Muscle layer of colon (tissue), 2 donors: Measurements from ENCODE around the gene TINAGL1.
A peak's percentile ranks its signal among the peaks of the same experiment; 100 is the strongest.

ENCODE experiments used
- H3K27ac ChIP-seq: one replicate; pipeline ENCODE4 v1.7.0; 2013; ENCODE audit warnings: low read depth, mild to moderate bottlenecking, low read length, moderate library complexity
- H3K27me3 ChIP-seq, 2 donors: one replicate each; pipeline ENCODE4 v1.7.0; 2013; ENCODE audit warnings: low read length in 2 of 2, mild to moderate bottlenecking in 2 of 2; ENCODE audit not compliant: insufficient read depth in 2 of 2, control insufficient read depth in 1 of 2
- H3K36me3 ChIP-seq: one replicate; pipeline ENCODE4 v1.7.0; 2013; ENCODE audit warnings: mild to moderate bottlenecking, low read length; ENCODE audit not compliant: insufficient read depth
- H3K4me1 ChIP-seq: one replicate; pipeline ENCODE4 v1.7.0; 2013; ENCODE audit warnings: mild to moderate bottlenecking, low read length; ENCODE audit not compliant: insufficient read depth
- H3K4me3 ChIP-seq, 2 donors: one replicate each; pipeline ENCODE4 v1.7.0; 2013; ENCODE audit warnings: low read length in 2 of 2, low read depth in 1 of 2, mild to moderate bottlenecking in 1 of 2, moderate library complexity in 1 of 2
- H3K9ac ChIP-seq: one replicate; pipeline ENCODE4 v1.7.0; 2013; ENCODE audit warnings: low read length
- H3K9me3 ChIP-seq: one replicate; pipeline ENCODE4 v1.7.0; 2013; ENCODE audit warnings: mild to moderate bottlenecking, low read length
- donor health status: abdominal sarcoma.
- donor health status: Adenocarcinoma of cecum.

TINAGL1 gene

GRCh38 chr1:31627930-31628559, 51.7 kb downstream of the TINAGL1 start:
- Histone ChIP-seq H3K27ac (peak overlapping the region; percentile 14), H3K9me3 (no peaks in the 10 kb centered on the region), H3K36me3 (peaks cover 57% of the 10 kb centered on the region), H3K9ac (peak overlapping the region; percentile 0), H3K4me3 (no peak overlapping the region), H3K4me1 (peaks cover 14% of the 10 kb centered on the region), H3K27me3 (no peaks in the 10 kb centered on the region)

- H3K27me3 ChIP-seq, result no peaks in the 10 kb centered on the region
- H3K4me3 ChIP-seq, result no peak overlapping the region
- H3K27ac ChIP-seq, result no peak overlapping the region
- H3K9me3 ChIP-seq, result no peaks in the 10 kb centered on the region
- H3K9ac ChIP-seq, result no peak overlapping the region
- peaks cover 61% of the 10 kb centered on the region for H3K36me3 ChIP-seq
- peaks cover 14% of the 10 kb centered on the region for H3K4me1 ChIP-seq
These were observed 52.7 kb downstream of the TINAGL1 start for GRCh38 chr1:31628931-31629556.

- Histone ChIP-seq H3K4me1 (peaks cover 4% of the 10 kb centered on the region), H3K9ac (no peak overlapping the region), H3K27ac (no peak overlapping the region), H3K36me3 (peaks cover 67% of the 10 kb centered on the region), H3K9me3 (no peaks in the 10 kb centered on the region), H3K27me3 (no peaks in the 10 kb centered on the region), H3K4me3 (no peak overlapping the region)
These were observed 56.3 kb downstream of the TINAGL1 start for GRCh38 chr1:31632649-31633048.

GRCh38 chr1:31633117-31633516, 56.8 kb downstream of the TINAGL1 start:
- no peaks in the 10 kb centered on the region for H3K27me3 ChIP-seq
- H3K36me3 ChIP-seq, result peaks cover 64% of the 10 kb centered on the region
- no peak overlapping the region for H3K9ac ChIP-seq
- H3K9me3 ChIP-seq, result no peaks in the 10 kb centered on the region
- no peak overlapping the region for H3K4me3 ChIP-seq
- no peaks in the 10 kb centered on the region for H3K4me1 ChIP-seq
- H3K27ac ChIP-seq, result no peak overlapping the region
